ENCODE data around the gene SLC35B1.
"Not testable (repeated sequence)": the region's sequence is repeated elsewhere in the genome, so short reads cannot be mapped to it uniquely, and the experiment has no call there.

SLC35B1 gene

GRCh38 chr17:49734515-49735490 is 27.0 kb upstream of the SLC35B1 start:
- no peak for DNase-seq

- no peak for DNase-seq
These were observed 23.7 kb upstream of the SLC35B1 start for GRCh38 chr17:49731435-49731831.

GRCh38 chr17:49730785-49731434 is 23.1 kb upstream of the SLC35B1 start:
- DNase-seq, result no peak

GRCh38 chr17:49730078-49730784 is 22.5 kb upstream of the SLC35B1 start:
- DNase-seq, result no peak

GRCh38 chr17:49729069-49729468 is 21.3 kb upstream of the SLC35B1 start:
- DNase-seq, result no peak

GRCh38 chr17:49728425-49728824 is 20.7 kb upstream of the SLC35B1 start:
- no peak for DNase-seq

GRCh38 chr17:49727380-49727779 is 19.6 kb upstream of the SLC35B1 start:
- DNase-seq, result no peak

- no peak for DNase-seq
These were observed 17.8 kb upstream of the SLC35B1 start for GRCh38 chr17:49725452-49726130.

- DNase-seq, result not testable (repeated sequence)
These were observed 16.8 kb upstream of the SLC35B1 start for GRCh38 chr17:49724552-49724951.

- DNase-seq, result no peak
These were observed 15.7 kb upstream of the SLC35B1 start for GRCh38 chr17:49723423-49723822.

- no peak for DNase-seq
These were observed 14.3 kb upstream of the SLC35B1 start for GRCh38 chr17:49722066-49722465.

GRCh38 chr17:49717371-49717861 is 9.7 kb upstream of the SLC35B1 start:
- DNase-seq, result peak; percentile 9

- no peak for DNase-seq
These were observed 9.1 kb upstream of the SLC35B1 start for GRCh38 chr17:49716668-49717364.

- peak; percentile 46 for DNase-seq
These were observed 8.0 kb upstream of the SLC35B1 start for GRCh38 chr17:49715717-49716279.

GRCh38 chr17:49715216-49715615 is 7.5 kb upstream of the SLC35B1 start:
- DNase-seq, result peak; percentile 19

GRCh38 chr17:49708515-49709183 is 885 bp upstream of the SLC35B1 start:
- DNase-seq, result no peak

- DNase-seq, result peak; percentile 13
These were observed 537 bp downstream of the SLC35B1 start for GRCh38 chr17:49707246-49707607.

- no peak for DNase-seq
These were observed 2.5 kb downstream of the SLC35B1 start for GRCh38 chr17:49705254-49705653.

GRCh38 chr17:49703557-49704277 is 4.0 kb downstream of the SLC35B1 start:
- DNase-seq, result no peak

GRCh38 chr17:49700960-49701359 is 6.8 kb downstream of the SLC35B1 start:
- no peak for DNase-seq
